Measurements from ENCODE around the gene ZNF792.
"Not testable (repeated sequence)": the region's sequence is repeated elsewhere in the genome, so short reads cannot be mapped to it uniquely, and the experiment has no call there.

Gene ZNF792

DNA sequence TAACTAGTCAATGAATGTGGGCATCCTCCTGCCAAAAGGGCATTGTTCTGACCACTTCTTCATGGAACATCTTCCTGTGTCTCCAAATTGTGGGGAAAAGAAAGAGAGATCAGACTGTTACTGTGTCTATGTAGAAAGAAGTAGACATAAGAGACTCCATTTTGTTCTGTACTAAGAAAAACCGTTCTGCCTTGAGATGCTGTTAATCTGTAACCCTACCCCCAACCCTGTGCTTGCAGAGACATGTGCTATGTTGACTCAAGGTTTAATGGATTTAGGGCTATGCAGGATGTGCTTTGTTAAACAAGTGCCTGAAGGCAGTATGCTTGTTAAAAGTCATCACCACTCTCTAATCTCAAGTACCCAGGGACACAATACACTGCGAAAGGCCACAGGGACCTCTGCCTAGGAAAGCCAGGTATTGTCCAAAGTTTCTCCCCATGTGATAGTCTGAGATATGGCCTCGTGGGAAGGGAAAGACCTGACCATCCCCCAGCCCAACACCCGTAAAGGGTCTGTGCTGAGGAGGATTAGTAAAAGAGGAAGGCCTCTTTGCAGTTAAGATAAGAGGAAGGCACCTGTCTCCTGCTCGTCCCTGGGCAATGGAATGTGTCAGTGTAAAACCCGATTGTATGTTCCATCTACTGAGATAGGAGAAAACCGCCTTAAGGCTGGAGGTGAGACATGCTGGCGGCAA, 43.8 kb downstream of the ZNF792 start:
- not testable (repeated sequence) for DNase-seq

DNA sequence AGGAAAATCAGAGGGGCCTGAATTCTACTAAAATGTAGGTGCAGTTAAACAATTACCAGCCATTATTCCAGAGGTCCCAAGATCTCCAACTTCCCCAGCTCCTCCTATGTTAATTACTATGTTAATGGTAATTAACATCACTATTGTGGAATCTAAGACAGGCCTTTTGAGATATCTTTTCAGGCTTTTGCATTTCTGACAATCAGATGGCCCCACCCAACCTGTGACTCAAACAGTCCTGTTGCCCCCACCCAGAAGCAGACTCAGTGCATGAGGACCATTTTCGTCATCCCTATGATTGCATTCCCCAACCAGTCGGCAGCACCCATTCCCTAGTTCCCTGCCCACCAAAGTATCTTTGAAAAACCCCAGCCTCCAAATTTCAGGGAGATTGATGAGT, 45.8 kb downstream of the ZNF792 start:
- no peak for DNase-seq

DNA sequence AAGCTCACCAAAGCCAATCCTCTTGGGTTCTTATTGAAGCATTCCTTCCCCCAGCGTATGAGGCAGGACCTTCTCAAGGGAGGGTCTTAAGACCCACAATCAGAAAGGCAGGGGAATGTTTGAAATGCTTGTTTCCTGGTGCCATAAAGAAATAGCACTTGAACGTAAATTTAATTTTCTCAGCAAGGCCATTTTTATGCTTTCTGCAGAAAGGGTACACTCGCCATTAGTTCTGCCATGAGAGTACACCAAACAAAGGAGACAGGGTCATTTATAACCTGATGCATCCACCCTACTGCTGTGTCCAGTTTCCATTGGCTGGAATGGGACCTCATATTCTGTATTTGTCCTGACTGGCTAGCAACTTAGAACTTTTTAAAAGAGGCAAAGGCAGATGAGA, 46.9 kb downstream of the ZNF792 start:
- not testable (repeated sequence) for DNase-seq

DNA sequence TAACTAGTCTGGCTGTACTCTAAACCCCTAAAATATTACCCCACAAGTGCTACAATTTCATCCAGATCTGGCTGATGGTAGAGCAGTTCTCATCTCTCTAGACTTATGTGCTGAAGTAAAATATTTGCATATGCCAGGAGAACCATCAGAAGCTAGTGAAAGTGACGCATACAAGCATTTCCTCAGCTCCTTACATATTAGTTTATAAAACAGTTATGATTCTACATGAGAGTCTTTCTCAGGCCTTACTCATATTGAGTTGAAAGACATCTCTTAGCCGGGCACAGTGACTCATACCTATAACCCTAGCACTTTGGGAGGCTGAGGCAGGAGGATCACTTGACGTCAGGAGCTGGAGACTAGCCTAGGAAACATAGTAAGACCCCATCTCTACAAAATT, 53.3 kb downstream of the ZNF792 start:
- no peak for DNase-seq

Data from NCI-H524 (cell line).